Hepatocyte (in vitro differentiated cells): ENCODE results near the gene ADA. TPM values are rescaled to one million over a fixed set of nuclear protein-coding genes. Genes with fewer than 3 reads are reported as not detected.

Experiments used
- DNase-seq: peaks from one replicate; pipeline ENCODE4 v3.0.0-alpha.2; 2016; ENCODE audit warnings: low spot score
- H2AFZ ChIP-seq: fragments of 200-600 bp; sonication (generic); 2 replicates; pipeline ENCODE4 v1.6.0; 2016; ENCODE audit warnings: antibody characterized with exemption, mild to moderate bottlenecking
- H3K27ac ChIP-seq: fragments of 200-600 bp; sonication (generic); 2 replicates; pipeline ENCODE4 v1.5.1; 2016; ENCODE audit warnings: mild to moderate bottlenecking
- H3K27me3 ChIP-seq: fragments of 200-600 bp; sonication (generic); 2 replicates; pipeline ENCODE4 v1.6.1; 2016
- H3K36me3 ChIP-seq: fragments of 200-600 bp; sonication (generic); replicated peaks from 2 replicates; pipeline ENCODE4 v1.5.1; 2016; ENCODE audit warnings: low read depth; ENCODE audit not compliant: insufficient read depth
- H3K4me1 ChIP-seq: fragments of 200-600 bp; sonication (generic); 2 replicates; pipeline ENCODE4 v1.5.1; 2016; ENCODE audit warnings: mild to moderate bottlenecking, moderate library complexity; ENCODE audit not compliant: insufficient read depth
- H3K4me2 ChIP-seq: fragments of 200-600 bp; sonication (generic); 2 replicates; pipeline ENCODE4 v1.6.0; 2016
- H3K4me3 ChIP-seq: fragments of 200-600 bp; sonication (generic); 2 replicates; pipeline ENCODE4 v1.5.1; 2016; ENCODE audit warnings: mild to moderate bottlenecking
- H3K79me2 ChIP-seq: fragments of 200-600 bp; sonication (generic); 2 replicates; pipeline ENCODE4 v1.6.0; 2017; ENCODE audit warnings: mild to moderate bottlenecking
- H3K9me2 ChIP-seq: fragments of 200-600 bp; sonication (generic); replicated peaks from 2 replicates; pipeline ENCODE4 v1.6.0; 2017; ENCODE audit warnings: mild to moderate bottlenecking; ENCODE audit not compliant: insufficient read depth
- H3K9me3 ChIP-seq: fragments of 200-600 bp; sonication (generic); 2 replicates; pipeline ENCODE4 v1.5.1; 2016; ENCODE audit warnings: low read depth, mild to moderate bottlenecking
- H4K20me1 ChIP-seq: fragments of 200-600 bp; sonication (generic); 2 replicates; pipeline ENCODE4 v1.6.0; 2016; ENCODE audit warnings: mild to moderate bottlenecking; ENCODE audit not compliant: insufficient read depth, poor library complexity, severe bottlenecking
- EZH2 ChIP-seq: fragments of 200-600 bp; sonication (generic); IDR thresholded peaks from 2 replicates; pipeline ENCODE4 v1.6.1; 2016; ENCODE audit warnings: antibody characterized with exemption, mild to moderate bottlenecking, borderline replicate concordance
- EZH2phosphoT487 ChIP-seq: fragments of 200-600 bp; sonication (generic); IDR thresholded peaks from one replicate; pipeline ENCODE4 v1.6.1; 2018; ENCODE audit warnings: antibody characterized with exemption, mild to moderate bottlenecking, low read depth, moderate library complexity; ENCODE audit not compliant: unreplicated experiment, severe bottlenecking
- WGBS: methylation state at CpG from one replicate; pipeline ENCODE4 v1.1.6; 2016; ENCODE audit warnings: low lambda C conversion rate; ENCODE audit errors: missing lambda C conversion rate; 5-methylcytosine and 5-hydroxymethylcytosine counted together
- polyA plus RNA-seq: library from polyadenylated mRNA; unstranded; fragments of >200 nt; fragmentation: Nextera tagmentation; extraction: Ambion mirVana; gene quantifications from 2 replicates; pipeline ENCODE4 v1.2.1, GENCODE V29; 2016
- total RNA-seq: library from RNA; depleted of rRNA; stranded (reverse); fragments of >200 nt; gene quantifications from 2 replicates; pipeline ENCODE4 v1.2.3, GENCODE V29; 2014
- TF ChIP-seq, protein P1 (sequence below): fragments of 200-600 bp; sonication (generic); IDR thresholded peaks from 2 replicates; pipeline ENCODE4 v1.5.1; 2016; ENCODE audit warnings: antibody characterized with exemption, mild to moderate bottlenecking; ENCODE audit not compliant: poor library complexity

ADA gene
- total and polyA plus RNA-seq, 2 experiments from 2014 or later = 10.4 to 13.5 TPM

GRCh38 chr20:44615169-44615791 lies 36.2 kb downstream of the ADA start:
- no peaks in the 10 kb centered on the region for H3K27me3 ChIP-seq
- H3K79me2 ChIP-seq = peaks cover 3% of the 10 kb centered on the region
- no peaks in the 10 kb centered on the region for H4K20me1 ChIP-seq
- H3K9me2 ChIP-seq = no peaks in the 10 kb centered on the region
- H3K4me3 ChIP-seq = no peak overlapping the region
- H3K27ac ChIP-seq = no peak overlapping the region
- H3K36me3 ChIP-seq = no peaks in the 10 kb centered on the region
- TF ChIP-seq EZH2 = no peak
- TF ChIP-seq, protein P1, sequence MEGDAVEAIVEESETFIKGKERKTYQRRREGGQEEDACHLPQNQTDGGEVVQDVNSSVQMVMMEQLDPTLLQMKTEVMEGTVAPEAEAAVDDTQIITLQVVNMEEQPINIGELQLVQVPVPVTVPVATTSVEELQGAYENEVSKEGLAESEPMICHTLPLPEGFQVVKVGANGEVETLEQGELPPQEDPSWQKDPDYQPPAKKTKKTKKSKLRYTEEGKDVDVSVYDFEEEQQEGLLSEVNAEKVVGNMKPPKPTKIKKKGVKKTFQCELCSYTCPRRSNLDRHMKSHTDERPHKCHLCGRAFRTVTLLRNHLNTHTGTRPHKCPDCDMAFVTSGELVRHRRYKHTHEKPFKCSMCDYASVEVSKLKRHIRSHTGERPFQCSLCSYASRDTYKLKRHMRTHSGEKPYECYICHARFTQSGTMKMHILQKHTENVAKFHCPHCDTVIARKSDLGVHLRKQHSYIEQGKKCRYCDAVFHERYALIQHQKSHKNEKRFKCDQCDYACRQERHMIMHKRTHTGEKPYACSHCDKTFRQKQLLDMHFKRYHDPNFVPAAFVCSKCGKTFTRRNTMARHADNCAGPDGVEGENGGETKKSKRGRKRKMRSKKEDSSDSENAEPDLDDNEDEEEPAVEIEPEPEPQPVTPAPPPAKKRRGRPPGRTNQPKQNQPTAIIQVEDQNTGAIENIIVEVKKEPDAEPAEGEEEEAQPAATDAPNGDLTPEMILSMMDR = no peak
- TF ChIP-seq EZH2phosphoT487 = no peak
- H3K9me3 ChIP-seq = no peaks in the 10 kb centered on the region
- H3K4me1 ChIP-seq = no peaks in the 10 kb centered on the region
- H2AFZ ChIP-seq = no peak overlapping the region
- H3K4me2 ChIP-seq = no peak overlapping the region
- DNase-seq = no peak
- 88% methylated on average over 10 of the region's 10 CpGs for WGBS

GRCh38 chr20:44614525-44614924 lies 37.0 kb downstream of the ADA start:
- no peaks in the 10 kb centered on the region for H3K9me3 ChIP-seq
- no peak overlapping the region for H2AFZ ChIP-seq
- TF ChIP-seq, protein P1 = no peak
- no peak for TF ChIP-seq EZH2phosphoT487
- peaks cover 3% of the 10 kb centered on the region for H3K79me2 ChIP-seq
- H3K4me3 ChIP-seq = no peak overlapping the region
- H3K36me3 ChIP-seq = no peaks in the 10 kb centered on the region
- H3K4me2 ChIP-seq = no peak overlapping the region
- no peaks in the 10 kb centered on the region for H4K20me1 ChIP-seq
- peaks cover 3% of the 10 kb centered on the region for H3K4me1 ChIP-seq
- no peaks in the 10 kb centered on the region for H3K9me2 ChIP-seq
- WGBS = 85% methylated on average over 14 of the region's 14 CpGs
- no peak overlapping the region for H3K27ac ChIP-seq
- no peak for DNase-seq
- no peaks in the 10 kb centered on the region for H3K27me3 ChIP-seq

GRCh38 chr20:44613575-44613974 lies 37.9 kb downstream of the ADA start:
- Histone ChIP-seq H3K79me2 (peaks cover 3% of the 10 kb centered on the region), H3K36me3 (no peaks in the 10 kb centered on the region)

More at GRCh38 chr20:44613575-44613974, 37.9 kb downstream of the ADA start:
- no peaks in the 10 kb centered on the region for H3K9me3 ChIP-seq
- TF ChIP-seq EZH2 = no peak
- TF ChIP-seq, protein P1 = no peak
- TF ChIP-seq EZH2phosphoT487 = no peak
- H3K9me2 ChIP-seq = no peaks in the 10 kb centered on the region
- no peaks in the 10 kb centered on the region for H3K27me3 ChIP-seq
- no peak overlapping the region for H3K4me3 ChIP-seq
- 92% methylated on average over 5 of the region's 5 CpGs for WGBS
- H3K27ac ChIP-seq = no peak overlapping the region
- DNase-seq = no peak
- no peaks in the 10 kb centered on the region for H4K20me1 ChIP-seq
- no peak overlapping the region for H2AFZ ChIP-seq
- H3K4me2 ChIP-seq = no peak overlapping the region
- H3K4me1 ChIP-seq = peaks cover 9% of the 10 kb centered on the region
